HG03139 (cell line): ENCODE results near the gene GIMAP5.
"Not testable (repeated sequence)": the region's sequence is repeated elsewhere in the genome, so short reads cannot be mapped to it uniquely, and the experiment has no call there.

Experiments used
- ATAC-seq: cut with Tn5 transposase; IDR thresholded peaks from one replicate; pipeline ENCODE4 v1.9.1; 2021; ENCODE audit not compliant: unreplicated experiment

Gene GIMAP5

DNA sequence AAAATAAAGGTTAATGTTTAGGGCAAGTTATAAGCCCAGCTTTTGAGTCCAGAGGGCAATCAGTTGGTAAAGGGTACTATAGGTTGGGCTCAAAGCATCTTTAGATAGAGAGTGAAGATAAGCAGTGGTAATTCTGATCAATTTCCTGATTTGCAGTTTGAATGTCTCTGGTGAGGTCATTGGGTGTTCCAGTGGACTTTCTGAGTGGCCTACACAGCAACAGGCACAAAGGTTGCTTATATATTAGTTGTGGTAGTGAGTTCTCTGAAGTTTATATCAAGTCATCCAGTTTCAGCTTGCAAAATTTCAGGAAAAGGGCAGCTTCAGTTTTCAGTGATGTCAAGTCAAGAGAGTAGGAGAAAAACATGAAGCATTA is 29.1 kb downstream of the GIMAP5 start:
- no peak for ATAC-seq

DNA sequence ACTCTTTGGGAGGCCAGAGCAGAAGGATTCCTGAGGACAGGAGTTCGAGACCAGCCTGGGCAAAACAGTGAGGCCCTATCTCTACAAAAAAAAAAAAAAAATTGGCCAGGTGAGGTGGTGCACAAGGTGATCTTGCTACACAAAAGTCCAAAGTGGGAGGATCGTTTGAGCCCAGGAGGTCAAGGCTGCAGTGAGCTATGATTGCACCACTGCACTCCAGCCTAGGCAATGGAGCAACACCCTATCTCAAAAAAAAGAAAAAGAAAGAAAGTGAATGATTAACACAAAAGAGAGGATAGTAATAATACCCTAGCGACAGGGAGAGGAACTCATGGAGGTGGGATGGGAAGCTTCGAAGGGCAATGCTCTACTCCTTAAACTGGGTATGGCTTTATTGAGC is 32.5 kb downstream of the GIMAP5 start:
- ATAC-seq, result no peak

DNA sequence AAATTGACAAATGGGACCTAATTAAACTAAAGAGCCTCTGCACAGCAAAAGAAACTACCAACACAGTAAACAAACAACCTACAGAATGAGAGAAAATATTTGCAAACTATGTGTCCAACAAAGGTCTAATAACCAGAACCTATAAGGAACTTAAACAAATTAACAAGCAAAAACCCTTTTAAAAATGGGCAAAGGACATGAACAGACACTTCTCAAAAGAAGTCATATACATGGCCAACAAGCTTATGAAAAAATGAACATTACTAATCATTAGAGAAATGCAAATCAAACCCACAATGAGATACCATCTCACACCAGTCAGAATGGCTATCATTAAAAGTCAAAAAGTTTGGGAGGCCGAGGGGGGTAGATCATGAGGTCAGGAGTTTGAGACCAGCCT is 36.9 kb downstream of the GIMAP5 start:
- ATAC-seq, result not testable (repeated sequence)

DNA sequence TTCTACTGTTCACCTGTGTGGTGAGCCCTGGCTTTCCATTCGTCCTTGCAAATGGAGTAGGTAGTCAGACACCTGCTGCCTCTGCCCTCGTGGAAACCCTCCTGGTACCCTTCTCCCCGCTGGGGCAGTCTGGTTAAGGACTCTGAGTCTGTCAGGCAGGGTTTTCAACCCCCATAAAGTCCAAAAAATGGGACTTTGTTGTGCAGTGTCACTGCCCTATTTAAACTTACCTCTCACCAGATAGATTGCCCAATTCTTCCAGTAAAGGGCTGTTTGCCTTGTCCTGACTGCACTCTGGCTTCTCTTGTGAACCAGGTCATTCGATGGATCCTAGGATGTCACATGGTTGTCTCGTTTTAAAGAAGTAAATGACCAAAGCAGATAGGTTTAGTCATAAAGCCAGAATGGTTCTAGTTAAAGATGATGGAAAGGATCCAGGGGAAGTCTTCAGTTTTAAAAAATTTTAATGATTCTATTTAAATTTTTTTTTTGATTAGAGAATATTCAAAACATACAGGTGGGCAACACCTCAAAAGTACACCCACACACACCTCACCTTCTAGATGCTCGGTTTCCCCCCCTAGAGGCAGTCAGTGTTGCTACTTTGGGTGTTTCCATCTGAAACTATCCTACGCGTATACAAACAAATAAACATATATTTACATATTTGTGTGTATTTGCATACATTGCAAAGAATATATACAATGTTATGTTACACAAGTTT is 41.0 kb downstream of the GIMAP5 start:
- no peak for ATAC-seq

DNA sequence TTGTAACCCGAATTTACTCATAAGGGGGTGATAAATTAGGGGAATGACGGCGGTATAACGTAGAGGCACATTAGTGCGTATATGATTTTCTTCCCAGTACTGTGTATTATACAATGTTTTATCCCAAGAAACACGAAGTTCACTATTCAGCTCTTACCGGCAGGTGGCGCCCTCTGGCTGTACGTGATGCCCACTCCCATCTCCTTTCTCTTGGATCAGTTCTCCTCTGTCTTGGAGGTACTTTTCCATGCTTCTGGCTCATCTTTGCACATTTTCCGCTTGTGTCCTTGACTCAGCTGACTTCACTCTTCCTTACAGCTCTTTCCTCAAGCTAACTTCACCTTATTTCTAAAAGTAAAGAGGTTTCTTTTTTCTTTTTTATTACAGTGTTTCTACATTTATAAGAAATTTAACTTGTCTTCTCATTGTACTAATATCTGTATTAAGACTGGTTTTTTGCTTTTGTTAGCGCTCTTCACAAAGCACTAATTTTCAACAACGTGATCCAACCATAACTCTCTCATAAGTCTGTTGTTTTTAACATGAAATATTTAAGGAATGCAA is 41.6 kb downstream of the GIMAP5 start:
- no peak for ATAC-seq

DNA sequence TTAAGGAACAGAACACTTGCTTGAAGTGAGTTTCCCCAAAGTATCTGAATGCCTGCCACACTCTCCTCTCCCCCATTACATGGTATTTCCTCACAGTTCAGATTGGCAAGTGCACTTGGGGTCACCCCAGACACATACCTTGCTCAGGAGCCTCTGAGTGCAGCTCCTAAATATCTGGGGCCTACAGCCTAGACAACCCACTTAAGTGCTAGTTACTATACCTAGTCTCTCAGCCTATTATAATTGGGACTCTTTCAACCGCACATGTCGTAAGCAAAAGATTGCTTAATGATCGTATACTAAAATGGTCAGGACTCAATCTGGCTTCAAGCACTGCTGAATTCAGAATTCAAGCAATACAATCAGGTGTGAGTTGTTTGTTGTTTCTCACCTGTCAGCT is 43.1 kb downstream of the GIMAP5 start:
- ATAC-seq, result no peak

DNA sequence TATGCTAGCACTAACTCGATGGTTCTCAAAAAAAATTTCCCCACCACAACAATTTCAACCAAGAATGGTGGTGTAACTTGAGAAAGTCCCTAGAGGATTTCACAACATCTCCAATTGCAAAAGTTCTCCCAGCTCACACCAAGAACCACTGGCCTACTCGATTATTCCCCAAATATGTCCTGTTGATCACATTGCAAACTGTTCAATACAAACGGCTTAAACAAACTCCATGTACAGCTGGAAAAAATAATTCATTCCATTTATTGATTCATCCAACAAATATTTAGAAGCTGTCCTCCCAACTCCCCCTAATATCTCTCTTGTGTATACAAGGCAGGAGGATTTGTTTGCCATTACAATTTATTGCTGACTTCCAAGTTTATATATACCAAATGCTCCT is 43.9 kb downstream of the GIMAP5 start:
- no peak for ATAC-seq

DNA sequence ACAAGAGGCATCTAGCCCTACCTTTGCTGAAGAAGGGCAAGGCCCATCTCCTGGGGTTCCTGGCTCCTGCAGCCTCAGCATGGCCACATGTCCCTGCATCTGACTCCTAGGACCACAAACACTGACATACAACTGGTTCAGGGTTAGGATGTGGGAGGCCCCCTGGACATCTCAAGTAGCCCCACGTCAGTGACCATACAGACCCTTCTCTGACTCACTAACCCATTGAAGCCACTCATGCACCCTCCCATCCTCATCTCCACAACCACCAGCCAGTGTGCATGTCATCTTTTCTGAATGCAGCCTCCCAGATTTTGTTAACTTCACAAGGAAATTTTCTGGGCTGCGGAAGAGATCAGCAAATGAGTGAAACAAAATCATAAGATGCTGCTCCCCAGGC is 44.7 kb downstream of the GIMAP5 start:
- ATAC-seq, result no peak

DNA sequence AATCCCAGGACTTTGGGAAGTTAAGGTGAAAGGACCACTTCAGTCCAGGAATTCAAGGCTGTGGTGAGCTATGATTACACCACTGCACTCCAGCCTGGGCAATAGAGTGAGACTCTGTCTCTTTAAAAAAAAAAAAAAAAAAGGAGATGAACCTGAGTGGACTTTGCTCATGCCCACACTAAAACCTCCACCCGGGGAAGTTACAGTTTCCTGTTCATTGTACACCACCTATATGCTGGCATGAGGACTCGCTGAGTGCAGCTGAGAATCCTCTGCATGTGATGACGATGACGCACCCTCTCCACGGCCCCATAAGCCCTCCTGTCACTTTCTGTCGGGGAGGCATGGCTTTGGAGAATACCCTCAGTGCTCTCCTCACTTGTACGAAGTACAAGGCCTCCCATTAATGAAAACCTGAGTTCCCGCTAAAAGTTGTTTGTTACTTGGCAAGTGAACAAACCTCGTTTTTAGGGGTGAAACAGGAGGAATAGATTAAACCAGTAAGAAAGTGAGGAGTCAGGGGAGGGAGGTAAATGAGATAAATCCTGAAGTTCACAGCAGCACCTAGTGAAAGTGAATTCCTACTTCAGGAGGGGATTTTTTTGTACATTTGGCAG is 47.0 kb downstream of the GIMAP5 start:
- ATAC-seq, result no peak

DNA sequence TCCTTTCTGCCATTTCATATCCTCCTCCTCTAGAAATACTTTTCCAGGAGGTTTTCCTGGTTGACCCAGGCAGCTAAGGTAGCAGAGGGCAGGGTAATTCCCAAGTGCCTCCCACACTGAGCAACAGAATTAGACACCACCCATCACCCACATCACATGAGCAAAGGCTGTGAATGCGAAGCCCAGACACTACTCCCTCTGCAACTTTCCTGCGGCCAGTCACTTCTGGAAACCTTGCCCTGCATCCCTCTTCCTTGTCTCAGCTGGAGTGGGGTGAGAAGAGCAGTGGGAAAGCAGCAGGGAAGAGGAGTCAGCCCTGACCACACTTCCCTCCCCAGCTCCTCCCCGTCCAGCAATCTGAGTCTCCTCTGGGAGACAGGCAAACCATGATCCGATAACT is 47.7 kb downstream of the GIMAP5 start:
- no peak for ATAC-seq

DNA sequence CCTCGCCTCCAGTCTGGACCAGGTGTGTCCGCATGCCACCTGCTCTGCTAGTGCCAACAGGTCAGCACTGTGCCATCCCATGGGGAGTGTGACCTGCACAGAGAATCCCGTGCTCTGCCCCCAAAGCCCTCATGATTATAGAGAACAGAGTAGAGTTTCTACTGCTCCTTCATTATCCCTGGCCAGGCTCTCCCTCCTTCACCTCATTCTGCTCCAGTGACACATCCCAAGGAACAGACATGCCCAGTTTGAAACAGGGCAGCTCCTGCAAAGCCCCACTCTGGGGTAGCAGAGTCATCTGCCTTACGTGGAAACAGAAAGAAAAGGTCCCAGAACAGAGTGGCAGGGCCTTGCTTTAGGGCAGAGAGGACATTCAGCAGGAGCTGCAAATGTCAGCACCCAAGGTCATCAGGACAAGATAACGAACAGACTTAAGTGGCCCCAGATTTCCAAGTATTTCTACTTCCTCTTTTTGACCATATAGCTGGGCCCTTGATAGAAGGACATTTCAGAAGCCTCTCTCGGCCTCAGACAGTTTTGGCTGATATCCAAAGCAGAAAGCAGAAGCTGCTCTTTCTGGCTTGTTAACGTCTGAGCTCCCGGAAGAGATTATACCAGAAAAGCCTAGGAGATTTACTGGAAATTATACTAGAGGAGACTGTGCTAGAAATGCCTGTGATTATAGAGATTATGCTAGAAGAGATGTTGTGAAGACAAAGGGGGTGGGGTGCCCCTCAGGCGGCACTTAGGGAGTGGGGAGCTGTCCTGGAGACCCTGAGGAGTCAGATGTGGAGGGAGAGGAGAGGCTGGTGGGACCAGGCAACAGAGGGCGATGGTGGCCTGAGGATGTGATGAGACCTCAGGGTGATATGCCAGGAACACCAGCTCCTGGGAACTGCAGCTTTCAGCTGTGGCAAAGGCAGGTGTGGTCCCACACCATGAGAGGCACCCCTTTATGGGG is 50.4 kb downstream of the GIMAP5 start:
- no peak for ATAC-seq

DNA sequence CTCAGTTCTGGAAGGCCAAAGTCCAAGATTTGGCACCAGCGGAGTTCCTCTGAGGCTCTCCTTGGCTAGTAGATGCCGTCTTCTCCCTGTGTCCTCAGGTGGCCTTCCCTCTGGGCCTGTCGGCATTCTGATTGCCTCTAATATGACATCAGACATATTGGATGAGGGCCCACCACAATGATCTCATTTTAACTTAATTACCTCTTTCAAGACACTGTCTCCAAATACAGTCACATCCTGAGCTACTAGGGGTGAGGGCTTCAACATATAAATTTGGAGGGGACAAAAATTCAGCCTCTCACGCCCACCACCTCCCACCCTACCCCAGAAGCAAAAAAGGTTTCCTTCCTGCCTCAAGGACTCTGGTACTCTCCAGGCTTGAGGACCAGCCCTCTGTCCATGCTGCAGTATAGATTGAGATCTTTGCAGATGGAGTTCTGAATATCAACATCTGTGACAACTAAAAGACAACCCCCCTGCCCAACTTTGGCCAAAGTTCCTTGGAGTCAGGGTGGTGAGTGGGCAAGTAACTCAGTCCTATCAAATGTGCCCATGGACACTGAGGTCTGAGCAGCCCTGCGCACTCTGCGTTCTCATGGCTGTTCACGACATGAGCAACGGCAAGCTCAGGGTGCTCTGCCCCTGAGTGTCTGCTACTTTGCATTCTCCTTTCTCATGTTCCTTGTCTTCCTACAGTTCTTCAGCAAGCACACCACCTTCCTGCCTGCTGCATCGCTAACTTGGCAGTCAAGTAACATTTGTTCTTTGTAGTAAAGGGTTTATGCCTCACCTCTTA is 51.5 kb downstream of the GIMAP5 start:
- no peak for ATAC-seq

DNA sequence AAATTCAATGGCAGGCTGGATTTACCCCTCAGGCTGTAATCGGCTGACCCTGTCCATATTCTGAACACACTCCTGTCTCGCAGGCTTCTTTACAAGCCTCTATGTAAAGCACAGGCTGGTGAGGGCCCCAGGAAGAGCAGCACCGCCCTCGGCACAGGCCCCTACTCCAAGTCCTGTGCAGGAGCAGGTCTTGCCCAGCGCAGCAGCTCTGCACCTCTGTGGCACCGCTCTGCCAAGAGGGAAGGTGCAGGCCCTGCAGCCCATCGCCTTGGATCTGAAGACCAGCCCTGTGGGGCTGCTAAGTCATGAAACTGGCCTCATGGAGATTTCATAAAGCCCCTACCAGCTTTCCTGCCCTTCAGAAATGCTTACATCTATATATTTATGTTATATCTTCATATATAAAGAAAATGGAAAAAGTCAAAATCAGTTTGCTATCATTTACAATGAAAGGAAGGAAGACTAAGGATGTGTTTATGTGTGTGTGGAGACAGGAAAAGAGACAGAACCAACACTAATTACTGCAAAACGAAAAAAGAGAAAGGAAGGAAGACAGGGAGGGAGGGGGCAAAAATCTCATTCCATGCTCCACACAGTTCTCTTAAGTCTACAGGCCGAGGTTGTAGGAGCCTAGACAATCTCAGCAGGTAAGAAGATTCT is 53.3 kb downstream of the GIMAP5 start:
- ATAC-seq, result no peak

DNA sequence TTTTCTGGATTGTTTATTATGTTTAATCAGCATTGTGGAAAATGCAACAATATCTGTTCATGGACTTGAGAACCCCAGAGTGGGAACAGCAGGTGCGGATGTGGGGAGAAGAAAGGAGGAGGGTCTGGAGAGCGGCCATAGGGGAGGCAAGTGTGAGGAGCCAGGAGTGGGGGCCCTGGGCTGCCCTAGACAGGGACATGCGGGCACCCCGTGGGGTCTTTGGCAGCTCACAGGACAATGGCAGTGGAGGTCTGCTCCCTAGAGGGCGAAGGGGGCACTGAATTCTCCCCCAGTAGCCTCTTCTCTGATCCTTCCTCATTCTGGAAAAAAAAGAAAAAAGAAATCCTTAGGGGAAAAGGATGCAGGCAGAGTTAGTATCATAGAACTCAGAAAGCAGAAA is 54.1 kb downstream of the GIMAP5 start:
- no peak for ATAC-seq

DNA sequence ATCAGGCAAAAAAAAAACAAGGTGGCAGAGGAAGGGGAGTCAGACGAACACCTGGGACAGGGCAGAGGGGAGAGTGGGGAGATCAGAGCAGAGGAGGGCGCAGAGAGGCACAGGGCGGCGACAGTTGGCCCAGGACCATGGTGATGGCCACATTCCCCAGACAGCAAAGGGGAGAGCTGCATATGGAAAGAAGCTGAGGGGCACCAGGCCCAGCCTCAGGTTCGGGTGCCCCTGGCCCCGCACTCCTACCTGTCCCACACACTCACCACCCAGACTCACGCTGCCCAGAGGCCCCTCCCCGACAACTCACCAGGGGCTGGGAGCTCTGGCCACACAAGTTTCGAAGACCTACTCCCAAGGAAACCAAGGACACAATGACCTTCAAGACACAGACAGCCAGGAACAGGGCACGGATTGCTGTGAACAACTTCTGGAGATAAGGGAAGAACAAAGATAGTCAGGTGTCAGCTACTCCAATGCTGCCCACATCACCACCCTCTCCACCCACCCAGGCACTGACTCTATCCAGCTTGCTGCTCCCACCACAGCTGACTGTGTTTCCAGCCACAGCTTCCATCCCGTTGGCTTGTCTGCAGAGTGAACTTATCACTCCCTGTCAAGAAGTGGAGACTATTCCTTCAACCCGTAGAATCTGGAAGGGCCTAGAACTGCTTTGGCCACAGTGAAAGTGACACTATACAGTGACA is 54.7 kb downstream of the GIMAP5 start:
- no peak for ATAC-seq
